NT2/D1 (cell line): ENCODE data around the gene TAF13.

ENCODE experiments used
- SUZ12 ChIP-seq: IDR thresholded peaks from 2 replicates; pipeline ENCODE4 v1.6.1; 2011; ENCODE audit not compliant: insufficient read length, insufficient read depth; ENCODE audit errors: extremely low read depth
- YY1 ChIP-seq: IDR thresholded peaks from 2 replicates; pipeline ENCODE4 v1.6.1; 2011; ENCODE audit not compliant: insufficient read length, insufficient read depth
- ZNF274 ChIP-seq: IDR thresholded peaks from 2 replicates; pipeline ENCODE4 v1.6.1; 2011; ENCODE audit warnings: mild to moderate bottlenecking, low read depth, low read length

GRCh38 chr1:109114342-109114674, 38.5 kb upstream of the TAF13 start:
- TF ChIP-seq YY1 = no peak
- no peak for TF ChIP-seq SUZ12
- TF ChIP-seq ZNF274 = no peak
